Measurements from ENCODE around the gene ANKRD24.
"Not testable (repeated sequence)": the region's sequence is repeated elsewhere in the genome, so short reads cannot be mapped to it uniquely, and the experiment has no call there.

ANKRD24 gene

GRCh38 chr19:4182084-4182810 is at the start of gene ANKRD24, which contains the start of gene SIRT6:
ANKRD24 (plus strand) TSS chr19:4182689; CDS start chr19:4186426, 3,737 bp downstream.
SIRT6 (minus strand) TSS chr19:4182563; CDS start chr19:4182539, 24 bp downstream.
- DNase-seq: peak; percentile 97

DNA sequence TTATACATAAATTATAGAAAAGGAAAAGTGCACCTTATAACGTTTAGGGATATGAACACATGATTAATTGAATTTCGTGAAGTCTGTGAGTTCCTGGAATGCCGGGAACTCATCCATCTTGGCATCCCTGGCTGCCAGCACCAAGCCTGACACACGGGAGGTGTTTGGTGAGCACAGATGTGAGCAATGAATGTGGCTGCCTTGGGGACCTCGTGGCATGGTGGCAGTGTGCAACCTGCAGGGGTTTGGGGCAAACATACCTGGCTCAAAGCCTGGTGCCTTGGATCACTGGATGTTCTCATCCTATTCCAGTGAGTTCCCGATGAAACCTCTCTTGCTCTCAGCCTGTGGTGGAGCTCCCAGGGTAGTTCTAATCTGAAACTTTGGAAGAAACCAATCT is 48.1 kb upstream of the ANKRD24 start:
- DNase-seq: no peak

GRCh38 chr19:4135386-4135785 is 47.1 kb upstream of the ANKRD24 start:
- not testable (repeated sequence) for DNase-seq

GRCh38 chr19:4136680-4137088 is 45.8 kb upstream of the ANKRD24 start:
- DNase-seq: no peak

DNA sequence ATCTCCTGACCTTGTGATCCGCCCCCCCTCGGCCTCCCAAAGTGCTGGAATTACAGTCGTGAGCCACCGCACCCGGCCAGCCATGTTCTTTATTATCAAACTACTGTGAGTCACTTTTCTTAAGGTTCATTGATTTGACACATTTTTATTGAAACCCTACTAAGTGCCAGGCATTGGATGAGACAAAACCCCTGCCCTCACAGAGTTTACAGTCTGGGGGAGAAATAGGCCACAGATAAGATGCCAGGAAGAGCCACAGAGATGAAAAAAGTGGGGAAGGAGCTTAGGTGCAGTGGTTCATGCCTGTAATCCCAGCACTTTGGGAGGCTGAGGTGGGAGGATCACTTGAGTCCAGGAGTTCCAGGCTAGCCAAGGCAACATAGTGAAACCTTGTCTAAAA is 44.0 kb upstream of the ANKRD24 start:
- no peak for DNase-seq

- DNase-seq: peak; percentile 91
Measured at GRCh38 chr19:4139614-4140236, 42.8 kb upstream of the ANKRD24 start.

GRCh38 chr19:4140237-4140711 is 42.2 kb upstream of the ANKRD24 start:
- peak; percentile 42 for DNase-seq

DNA sequence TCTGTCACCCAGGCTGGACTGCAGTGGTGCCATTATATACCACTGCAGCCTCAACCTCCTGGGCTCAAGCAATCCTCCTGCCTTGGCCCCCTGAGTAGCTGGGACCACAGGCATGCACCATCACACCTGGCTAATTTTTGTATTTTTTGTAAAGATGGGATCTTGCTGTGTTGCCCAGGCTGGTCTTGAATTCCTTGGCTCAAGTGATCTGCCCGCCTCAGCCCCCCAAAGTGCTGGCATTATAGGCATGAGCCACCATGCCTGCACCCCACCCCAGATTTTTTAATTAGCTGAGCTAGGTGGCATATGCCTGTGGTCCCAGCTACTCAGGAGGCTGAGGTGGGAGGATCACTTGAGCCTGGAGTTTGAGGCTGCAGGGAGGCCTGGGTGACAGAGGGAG is 39.6 kb upstream of the ANKRD24 start:
- DNase-seq: not testable (repeated sequence)

GRCh38 chr19:4144666-4145249 is 37.7 kb upstream of the ANKRD24 start:
- no peak for DNase-seq

DNA sequence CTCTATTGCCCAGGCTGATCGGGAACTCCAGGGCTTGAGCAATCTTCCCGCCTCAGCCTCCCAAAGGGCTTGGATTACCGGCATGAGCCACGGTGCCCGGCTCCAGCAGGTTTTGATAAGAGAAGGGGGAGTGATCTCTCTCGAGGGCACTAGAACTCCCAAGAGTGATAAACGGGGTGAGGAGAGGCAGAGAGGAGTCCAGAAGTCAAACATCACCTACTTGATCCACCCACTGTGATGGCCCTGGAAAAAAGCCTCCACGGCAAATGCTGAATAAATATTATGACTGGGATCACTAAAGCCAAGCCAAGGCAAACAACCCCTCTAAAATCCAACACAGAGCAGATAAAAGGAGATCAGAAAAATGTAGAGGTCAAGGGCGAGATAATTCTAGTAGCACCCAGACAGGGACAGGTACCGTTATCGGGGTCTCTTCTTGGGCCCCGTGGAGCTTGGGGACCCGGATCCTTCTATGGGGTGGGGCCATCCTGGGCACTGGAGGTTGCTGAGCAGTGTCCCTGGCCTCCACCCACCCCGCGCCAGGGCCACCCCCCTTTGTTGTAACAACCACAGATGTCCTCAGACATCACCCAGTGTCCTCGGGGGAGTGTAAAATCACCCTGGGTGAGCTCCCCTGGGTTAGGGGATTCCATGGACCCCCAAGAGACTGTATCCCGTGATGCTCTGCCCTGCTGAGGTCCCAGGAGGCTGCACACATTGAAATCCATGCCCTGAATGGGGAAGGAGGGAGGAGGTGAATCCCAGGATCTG is 32.8 kb upstream of the ANKRD24 start:
- no peak for DNase-seq

DNA sequence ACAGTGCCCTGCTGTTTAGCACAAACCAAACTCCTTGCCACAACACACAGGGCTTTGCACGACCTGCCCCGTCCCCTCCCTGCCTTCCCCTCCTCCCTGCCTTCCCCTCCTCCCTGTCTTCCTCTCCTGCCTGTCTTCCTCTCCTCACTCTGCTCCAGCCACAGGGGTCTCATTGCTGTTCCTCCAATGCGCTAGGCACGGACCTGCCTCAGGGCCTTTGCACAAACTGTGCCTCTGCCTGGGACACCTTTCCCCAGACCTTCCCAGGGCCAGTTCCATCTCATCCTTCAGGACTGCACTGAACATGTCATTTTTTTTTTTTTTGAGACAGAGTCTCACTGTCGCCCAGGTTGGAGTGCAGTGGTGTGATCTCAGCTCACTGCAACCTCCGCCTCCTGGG is 30.9 kb upstream of the ANKRD24 start:
- DNase-seq: no peak

GRCh38 chr19:4152241-4152998 is 30.1 kb upstream of the ANKRD24 start:
- no peak for DNase-seq

GRCh38 chr19:4154571-4155312 is 27.7 kb upstream of the ANKRD24 start:
- no peak for DNase-seq

DNA sequence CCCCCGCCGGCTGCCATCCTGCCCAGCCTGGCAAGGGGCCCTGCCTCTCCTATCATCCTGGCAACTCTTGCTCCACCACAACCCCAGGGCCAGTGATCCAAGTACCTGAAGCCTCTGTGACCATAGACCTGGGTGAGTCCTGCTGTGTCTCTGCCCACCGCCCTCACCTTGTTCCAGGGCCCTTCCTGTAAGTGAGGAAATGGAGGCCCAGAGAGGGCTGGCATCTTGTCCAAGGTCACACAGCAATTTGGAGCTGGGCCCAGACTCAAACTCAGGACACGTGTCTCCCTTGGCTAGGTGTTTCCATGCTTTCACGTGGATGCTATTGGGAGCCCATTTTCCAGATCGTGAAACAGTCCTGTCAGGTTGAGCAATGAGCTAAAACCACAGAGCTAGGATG is 25.3 kb upstream of the ANKRD24 start:
- DNase-seq: no peak

GRCh38 chr19:4157971-4158370 is 24.5 kb upstream of the ANKRD24 start:
- DNase-seq: not testable (repeated sequence)

DNA sequence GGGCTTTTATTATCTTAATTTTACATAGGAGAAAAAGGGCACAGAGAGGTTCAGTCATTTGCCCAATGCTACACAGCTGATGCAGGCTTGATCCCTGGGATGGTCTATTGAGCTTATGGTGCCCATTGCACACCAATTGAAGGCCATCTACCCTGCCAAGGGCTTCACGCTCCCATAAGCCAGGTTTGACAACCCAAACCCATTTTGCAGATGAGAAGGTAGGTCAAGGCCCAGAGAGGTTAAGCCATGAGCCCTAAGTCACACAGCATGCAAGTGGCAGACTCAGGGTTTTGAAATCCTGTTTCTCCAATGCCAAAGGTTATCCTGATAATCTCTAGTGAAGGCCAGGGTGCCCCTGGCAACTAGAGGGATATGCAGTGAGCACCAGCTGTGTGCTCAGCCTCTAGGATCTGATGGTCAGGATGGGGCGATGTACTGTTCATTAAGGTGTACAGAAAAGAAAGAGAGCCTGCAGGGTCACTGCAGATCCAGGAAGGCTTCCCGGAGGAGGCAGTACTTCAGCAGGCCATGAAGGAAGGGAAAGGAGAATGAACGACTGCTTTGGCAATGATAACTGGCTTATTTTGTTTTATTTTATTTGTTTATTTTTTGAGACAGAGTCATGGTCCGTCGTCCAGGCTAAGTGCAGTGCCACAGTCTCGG is 20.9 kb upstream of the ANKRD24 start:
- no peak for DNase-seq

GRCh38 chr19:4164262-4164661 is 18.2 kb upstream of the ANKRD24 start:
- no peak for DNase-seq

- DNase-seq: no peak
Measured at GRCh38 chr19:4171676-4172075, 10.8 kb upstream of the ANKRD24 start.

DNA sequence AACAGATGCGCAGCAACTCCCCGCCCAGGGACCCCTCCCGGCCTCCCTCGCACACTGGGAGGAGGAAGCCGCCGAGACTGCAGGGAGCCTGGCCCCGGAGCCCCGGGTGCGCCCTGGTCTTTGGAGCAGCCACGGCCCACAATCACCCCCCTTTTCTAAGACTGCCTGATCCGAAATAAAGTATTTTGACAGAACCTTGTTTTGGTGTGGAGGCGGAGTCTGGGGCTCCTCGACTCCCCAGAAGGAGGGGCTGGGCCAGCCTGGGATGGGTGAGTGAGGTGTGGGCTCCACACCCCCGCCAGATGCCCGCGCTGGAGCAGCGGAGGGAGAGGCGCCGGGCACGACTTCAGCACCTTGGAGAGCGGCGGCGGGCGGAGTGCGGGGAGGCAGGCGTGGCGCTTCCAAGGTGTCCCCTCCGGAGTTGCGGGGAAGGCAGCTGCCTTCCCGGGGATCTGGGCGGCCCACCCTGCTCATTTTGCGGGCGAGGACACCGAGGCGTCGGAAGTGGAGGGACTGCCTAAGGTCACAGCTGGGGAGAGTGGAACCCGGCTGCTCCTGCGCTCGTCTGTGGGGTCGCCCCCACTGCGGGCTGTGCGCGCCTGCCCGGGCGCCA is 9.5 kb upstream of the ANKRD24 start:
- peak; percentile 70 for DNase-seq

- no peak for DNase-seq
Measured at GRCh38 chr19:4173479-4174212, 8.8 kb upstream of the ANKRD24 start.

All from CD4-positive, alpha-beta T cell treated with Interleukin-6 for 4 hours (primary cell).